ENCODE results near the gene RTP5. TPM values are rescaled to one million over a fixed set of nuclear protein-coding genes. Genes with fewer than 3 reads are reported as not detected.

Gene RTP5
- polyA plus RNA-seq, 1 of the 3 experiments (the other 2 are of a cell fraction) = not detected

DNA sequence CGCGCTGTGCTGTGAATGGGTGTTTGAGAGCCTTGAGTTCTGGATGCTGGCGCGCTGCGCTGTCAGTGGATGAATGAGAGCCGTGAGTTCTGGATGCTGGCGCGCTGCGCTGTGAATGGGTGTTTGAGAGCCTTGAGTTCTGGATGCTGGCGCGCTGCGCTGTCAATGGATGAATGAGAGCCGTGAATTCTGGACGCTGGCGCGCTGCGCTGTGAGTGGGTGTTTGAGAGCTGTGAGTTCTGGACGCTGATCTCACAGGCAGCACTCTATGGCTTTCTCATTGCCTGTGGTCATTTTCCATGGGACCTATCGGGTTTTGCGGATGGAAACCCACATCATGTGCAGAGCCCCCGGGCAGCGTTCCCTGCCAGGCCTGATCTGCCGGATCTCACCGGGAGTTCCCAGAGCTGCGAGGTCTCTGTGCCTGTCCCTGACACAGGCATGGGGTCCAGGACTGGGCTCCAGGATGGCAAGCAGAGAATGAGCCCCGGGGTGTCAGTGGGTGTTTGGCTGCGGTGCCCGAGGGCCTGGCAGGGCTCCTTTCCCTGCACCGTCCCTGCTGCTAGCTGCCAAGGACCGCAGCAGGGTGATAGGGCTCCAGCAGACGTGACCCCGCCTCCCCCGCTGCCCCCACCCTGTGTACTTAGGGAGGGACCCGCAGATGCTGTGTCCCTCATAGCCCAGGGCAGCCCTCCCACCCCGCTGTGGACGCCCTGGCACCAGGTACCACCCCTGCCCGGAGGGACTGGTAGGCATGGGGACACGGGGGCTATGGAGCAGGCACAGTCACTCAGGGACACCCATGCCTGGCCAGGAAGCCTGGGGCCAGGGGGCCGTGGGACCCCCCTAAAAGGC lies 20.5 kb upstream of the RTP5 start:
- Histone ChIP-seq H3K79me2 (ENCODE audit: insufficient read depth) (no peaks in the 10 kb centered on the region), H3K9ac (no peak overlapping the region), H3K9me2 (no peaks in the 10 kb centered on the region), H3F3A (replicated peaks; ENCODE audit: insufficient read depth) (no peaks in the 10 kb centered on the region), H3K4me1 (ENCODE audit: control insufficient read depth in 1 of 2, insufficient read depth in 2 of 2, low read depth in 1 of 2, low read length in 1 of 2) (peaks cover 5 to 23% of the 10 kb centered on the region in 2 experiments; a peak in 3 of 4 replicates), H3K27me3 (ENCODE audit: insufficient read depth) (no peaks in the 10 kb centered on the region), H3K36me3 (replicated peaks in 1 of 2; ENCODE audit: control insufficient read depth in 1 of 2, insufficient read depth in 2 of 2, low read length in 1 of 2) (no peaks in the 10 kb centered on the region), H3K27ac (ENCODE audit: low read depth in 2 of 2, low read length in 1 of 2) (no peak overlapping the region), H3K9me3 (no peaks in the 10 kb centered on the region), H3K4me3 (ENCODE audit: low read depth in 2 of 2, low read length in 1 of 2) (no peak overlapping the region), H4K20me1 (ENCODE audit: insufficient read depth) (no peaks in the 10 kb centered on the region), H3K4me2 (no peak overlapping the region), H2AFZ (ENCODE audit: low read depth) (no peak overlapping the region)
- peak; percentile 72 for DNase-seq
- POLR2A ChIA-PET = no interaction called here
- CTCF ChIA-PET = interaction anchor here (0.6 kb wide), 1 partner anchor 698 kb away, joined by 3 read pairs; no protein-coding TSS in a partner anchor
- TF ChIP-seq, protein P1, sequence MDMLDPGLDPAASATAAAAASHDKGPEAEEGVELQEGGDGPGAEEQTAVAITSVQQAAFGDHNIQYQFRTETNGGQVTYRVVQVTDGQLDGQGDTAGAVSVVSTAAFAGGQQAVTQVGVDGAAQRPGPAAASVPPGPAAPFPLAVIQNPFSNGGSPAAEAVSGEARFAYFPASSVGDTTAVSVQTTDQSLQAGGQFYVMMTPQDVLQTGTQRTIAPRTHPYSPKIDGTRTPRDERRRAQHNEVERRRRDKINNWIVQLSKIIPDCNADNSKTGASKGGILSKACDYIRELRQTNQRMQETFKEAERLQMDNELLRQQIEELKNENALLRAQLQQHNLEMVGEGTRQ (IDR thresholded peaks at IDR 0.05; ENCODE audit: borderline replicate concordance, low read depth, low read length) = no peak
- no peak for TF ChIP-seq NRF1 (IDR thresholded peaks at IDR 0.05; ENCODE audit: low read depth, low read length)
- TF ChIP-seq TEAD4 (IDR thresholded peaks at IDR 0.05; ENCODE audit: borderline replicate concordance, insufficient read depth) = no peak
- TF ChIP-seq, protein P2, sequence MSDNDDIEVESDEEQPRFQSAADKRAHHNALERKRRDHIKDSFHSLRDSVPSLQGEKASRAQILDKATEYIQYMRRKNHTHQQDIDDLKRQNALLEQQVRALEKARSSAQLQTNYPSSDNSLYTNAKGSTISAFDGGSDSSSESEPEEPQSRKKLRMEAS (IDR thresholded peaks at IDR 0.05; ENCODE audit: low read depth) = no peak
- TF ChIP-seq FOXJ3 (CRISPR knock-in tag; IDR thresholded peaks at IDR 0.05) = no peak
- no peak for TF ChIP-seq FOXM1 (IDR thresholded peaks at IDR 0.05; ENCODE audit: low read depth)
- TF ChIP-seq TCF12 (IDR thresholded peaks at IDR 0.05) = no peak
- TF ChIP-seq RFX5 (IDR thresholded peaks at IDR 0.05; ENCODE audit: low read length) = no peak
- TF ChIP-seq, protein P3, sequence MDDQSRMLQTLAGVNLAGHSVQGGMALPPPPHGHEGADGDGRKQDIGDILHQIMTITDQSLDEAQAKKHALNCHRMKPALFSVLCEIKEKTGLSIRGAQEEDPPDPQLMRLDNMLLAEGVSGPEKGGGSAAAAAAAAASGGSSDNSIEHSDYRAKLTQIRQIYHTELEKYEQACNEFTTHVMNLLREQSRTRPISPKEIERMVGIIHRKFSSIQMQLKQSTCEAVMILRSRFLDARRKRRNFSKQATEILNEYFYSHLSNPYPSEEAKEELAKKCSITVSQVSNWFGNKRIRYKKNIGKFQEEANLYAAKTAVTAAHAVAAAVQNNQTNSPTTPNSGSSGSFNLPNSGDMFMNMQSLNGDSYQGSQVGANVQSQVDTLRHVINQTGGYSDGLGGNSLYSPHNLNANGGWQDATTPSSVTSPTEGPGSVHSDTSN (IDR thresholded peaks at IDR 0.05) = no peak
- TF ChIP-seq RXRA (IDR thresholded peaks at IDR 0.05; ENCODE audit: borderline replicate concordance, low read depth) = no peak
- TF ChIP-seq JUND (IDR thresholded peaks at IDR 0.05) = no peak
- 33% methylated on average over 34 of the region's 39 CpGs for WGBS (ENCODE audit: low lambda C conversion rate)

DNA sequence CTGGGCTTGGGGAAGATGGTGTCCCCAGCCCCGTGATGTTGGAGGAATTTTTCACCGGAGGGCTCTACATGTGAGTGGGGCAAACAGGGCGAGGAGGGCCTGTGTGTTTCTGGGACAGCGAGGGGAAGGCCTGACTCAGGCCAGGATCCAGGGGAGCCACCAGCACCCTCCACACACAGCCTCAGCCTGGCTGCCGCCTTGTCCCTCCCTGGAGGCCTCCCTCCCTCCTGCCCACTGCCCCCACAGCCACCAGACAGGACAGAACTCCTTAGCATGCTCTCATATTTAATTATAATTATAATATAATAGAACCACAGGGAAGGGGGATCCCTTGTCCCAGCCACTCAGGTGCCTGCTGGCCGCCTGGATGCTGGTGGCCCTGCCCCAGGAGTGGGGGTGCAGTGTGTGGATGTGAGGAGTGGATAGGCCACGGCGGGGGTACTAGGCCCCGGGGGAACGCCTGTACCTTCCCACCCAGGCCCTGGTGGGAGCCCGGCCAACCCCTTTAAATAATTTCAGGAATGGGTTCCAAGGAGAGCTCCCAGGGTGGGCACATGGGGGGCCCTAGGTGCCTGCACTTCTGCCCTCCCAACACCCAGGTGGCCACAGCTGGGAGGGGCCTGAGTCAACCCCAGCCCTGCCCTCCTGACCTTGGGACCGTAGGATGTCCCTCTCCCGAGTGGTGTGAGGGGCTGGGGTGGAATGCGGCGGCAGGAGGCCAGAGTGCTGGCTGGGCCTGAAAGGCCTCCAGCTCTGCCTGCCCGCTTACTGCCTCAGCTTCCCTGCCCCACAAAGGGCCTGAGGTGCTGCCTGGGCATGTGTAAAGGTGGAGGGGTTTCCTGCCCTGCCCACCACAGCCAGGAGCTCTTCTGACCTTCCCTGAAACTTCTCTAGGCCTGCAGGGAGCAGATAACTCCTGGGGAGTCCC lies 19.6 kb upstream of the RTP5 start:
- Histone ChIP-seq H4K20me1 (ENCODE audit: insufficient read depth) (no peaks in the 10 kb centered on the region), H3K36me3 (replicated peaks in 1 of 2; ENCODE audit: control insufficient read depth in 1 of 2, insufficient read depth in 2 of 2, low read length in 1 of 2) (no peaks in the 10 kb centered on the region), H3K9ac (no peak overlapping the region), H3K9me2 (no peaks in the 10 kb centered on the region), H3K27ac (ENCODE audit: low read depth in 2 of 2, low read length in 1 of 2) (no peak overlapping the region), H2AFZ (ENCODE audit: low read depth) (no peak overlapping the region), H3K79me2 (ENCODE audit: insufficient read depth) (no peaks in the 10 kb centered on the region), H3K9me3 (no peaks in the 10 kb centered on the region), H3K4me2 (no peak overlapping the region), H3K27me3 (ENCODE audit: insufficient read depth) (no peaks in the 10 kb centered on the region), H3F3A (replicated peaks; ENCODE audit: insufficient read depth) (no peaks in the 10 kb centered on the region), H3K4me1 (ENCODE audit: control insufficient read depth in 1 of 2, insufficient read depth in 2 of 2, low read depth in 1 of 2, low read length in 1 of 2) (peaks cover 12 to 31% of the 10 kb centered on the region in 2 experiments; a peak in 3 of 4 replicates), H3K4me3 (ENCODE audit: low read depth in 2 of 2, low read length in 1 of 2) (no peak overlapping the region)
- DNase-seq = peak; percentile 69
- ChIA-PET CTCF (interaction anchor here (0.8 to 1.9 kb wide), 9 partner anchors 10 to 184 kb away, joined by 3 to 9 read pairs (median 4); partner anchors contain the start of genes D2HGDH and ING5), POLR2A (interaction anchor here (0.6 to 1.2 kb wide), 3 partner anchors 10 to 148 kb away, joined by 3 to 4 read pairs (median 4); partner anchors contain the start of gene ING5)
- 74% methylated on average over 13 of the region's 16 CpGs for WGBS (ENCODE audit: low lambda C conversion rate)
- TF ChIP-seq POLR2AphosphoS5 (IDR thresholded peaks at IDR 0.05; ENCODE audit: low read depth, low read length) (no peak), RFX5 (IDR thresholded peaks at IDR 0.05; ENCODE audit: low read length) (no peak), RXRA (IDR thresholded peaks at IDR 0.05; ENCODE audit: borderline replicate concordance, low read depth) (no peak), CHD2 (IDR thresholded peaks at IDR 0.05; ENCODE audit: low read length, partially characterized antibody) (no peak), TCF12 (IDR thresholded peaks at IDR 0.05) (no peak), USF1 (IDR thresholded peaks at IDR 0.05; ENCODE audit: borderline replicate concordance, low read depth) (no peak), EZH2phosphoT487 (IDR thresholded peaks at IDR 0.05; ENCODE audit: borderline replicate concordance, low read depth) (no peak), SMC3 (IDR thresholded peaks at IDR 0.05; ENCODE audit: low read depth, low read length) (no peak)
- TF ChIP-seq, protein P3 (IDR thresholded peaks at IDR 0.05) = no peak
- TF ChIP-seq, protein P4, sequence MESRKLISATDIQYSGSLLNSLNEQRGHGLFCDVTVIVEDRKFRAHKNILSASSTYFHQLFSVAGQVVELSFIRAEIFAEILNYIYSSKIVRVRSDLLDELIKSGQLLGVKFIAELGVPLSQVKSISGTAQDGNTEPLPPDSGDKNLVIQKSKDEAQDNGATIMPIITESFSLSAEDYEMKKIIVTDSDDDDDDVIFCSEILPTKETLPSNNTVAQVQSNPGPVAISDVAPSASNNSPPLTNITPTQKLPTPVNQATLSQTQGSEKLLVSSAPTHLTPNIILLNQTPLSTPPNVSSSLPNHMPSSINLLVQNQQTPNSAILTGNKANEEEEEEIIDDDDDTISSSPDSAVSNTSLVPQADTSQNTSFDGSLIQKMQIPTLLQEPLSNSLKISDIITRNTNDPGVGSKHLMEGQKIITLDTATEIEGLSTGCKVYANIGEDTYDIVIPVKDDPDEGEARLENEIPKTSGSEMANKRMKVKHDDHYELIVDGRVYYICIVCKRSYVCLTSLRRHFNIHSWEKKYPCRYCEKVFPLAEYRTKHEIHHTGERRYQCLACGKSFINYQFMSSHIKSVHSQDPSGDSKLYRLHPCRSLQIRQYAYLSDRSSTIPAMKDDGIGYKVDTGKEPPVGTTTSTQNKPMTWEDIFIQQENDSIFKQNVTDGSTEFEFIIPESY (IDR thresholded peaks at IDR 0.05; ENCODE audit: borderline replicate concordance, low read depth) = no peak
